Left lung (tissue), 10 donors: ENCODE results near the gene CALHM6. TPM values are rescaled to one million over a fixed set of nuclear protein-coding genes. Genes with fewer than 3 reads are reported as not detected.
"Not testable (repeated sequence)": the region's sequence is repeated elsewhere in the genome, so short reads cannot be mapped to it uniquely, and the experiment has no call there.

Experiments used
- ATAC-seq: fragments of 200-7000 bp; cut with Tn5 transposase; one replicate; pipeline ENCODE4 v1.9.1; 2020; ENCODE audit warnings: moderate library complexity
- DNase-seq, 4 donors: peaks; one replicate each; pipeline ENCODE4 v3.0.0-alpha.2; 2013 to 2020
- H3K27ac ChIP-seq, 2 donors: fragments of 200-600 bp; sonication (generic) in 1 of 2; one replicate each; pipeline versions ENCODE4 v1.5.0 to v1.8.0; 2020 to 2021
- H3K27me3 ChIP-seq, 2 donors: fragments of 200-600 bp; sonication (generic) in 1 of 2; one replicate each; pipeline versions ENCODE4 v1.5.0 to v1.8.0; 2020 to 2021
- H3K36me3 ChIP-seq, 2 donors: fragments of 200-600 bp; sonication (generic) in 1 of 2; one replicate each; pipeline versions ENCODE4 v1.5.0 to v1.8.0; 2020 to 2021
- H3K4me1 ChIP-seq, 2 donors: fragments of 200-600 bp; one replicate each; pipeline ENCODE4 v1.8.0; 2021
- H3K4me3 ChIP-seq, 2 donors: fragments of 200-600 bp; sonication (generic) in 1 of 2; one replicate each; pipeline versions ENCODE4 v1.5.0 to v1.8.0; 2020 to 2021; ENCODE audit warnings: mild to moderate bottlenecking in 1 of 2
- H3K9me3 ChIP-seq, 2 donors: fragments of 200-600 bp; sonication (generic) in 1 of 2; one replicate each; pipeline versions ENCODE4 v1.5.0 to v1.8.0; 2020 to 2021
- intact Hi-C, 2 donors: fragments of 100-400 bp; cut with DNase I; formaldehyde crosslinking; loops; one replicate each; pipeline versions ENCODE4 v1.11.2 to v1.14.2; 2022
- polyA plus RNA-seq, 6 donors: library from polyadenylated mRNA; unstranded; fragments of 120-200 nt; gene quantifications; one replicate each; pipeline ENCODE4 v1.2.1, GENCODE V29; 2013; ENCODE audit not compliant: insufficient read length in 6 of 6
- total RNA-seq, 2 donors: library from RNA; stranded (reverse); fragmentation: NEBNext Ultra II Directional; extraction: Animal tissue kit (Norgen Biotek cat#: 25700); gene quantifications; one replicate each; pipeline ENCODE4 v1.2.1, GENCODE V29; 2021
- TF ChIP-seq, protein P1 (sequence below), 2 donors: fragments of 200-600 bp; sonication (generic) in 1 of 2; IDR thresholded peaks; one replicate each; pipeline versions ENCODE4 v1.5.0 to v1.8.0; 2021; ENCODE audit warnings: antibody characterized with exemption in 2 of 2
- donor health status: DM: no; HTN: yes; CAD: no.
- donor health status: DM: no; HTN: no; CAD: no.

Gene CALHM6
- total and polyA plus RNA-seq, 8 donors = 2.1 to 9.1 (median 6.1) TPM

DNA sequence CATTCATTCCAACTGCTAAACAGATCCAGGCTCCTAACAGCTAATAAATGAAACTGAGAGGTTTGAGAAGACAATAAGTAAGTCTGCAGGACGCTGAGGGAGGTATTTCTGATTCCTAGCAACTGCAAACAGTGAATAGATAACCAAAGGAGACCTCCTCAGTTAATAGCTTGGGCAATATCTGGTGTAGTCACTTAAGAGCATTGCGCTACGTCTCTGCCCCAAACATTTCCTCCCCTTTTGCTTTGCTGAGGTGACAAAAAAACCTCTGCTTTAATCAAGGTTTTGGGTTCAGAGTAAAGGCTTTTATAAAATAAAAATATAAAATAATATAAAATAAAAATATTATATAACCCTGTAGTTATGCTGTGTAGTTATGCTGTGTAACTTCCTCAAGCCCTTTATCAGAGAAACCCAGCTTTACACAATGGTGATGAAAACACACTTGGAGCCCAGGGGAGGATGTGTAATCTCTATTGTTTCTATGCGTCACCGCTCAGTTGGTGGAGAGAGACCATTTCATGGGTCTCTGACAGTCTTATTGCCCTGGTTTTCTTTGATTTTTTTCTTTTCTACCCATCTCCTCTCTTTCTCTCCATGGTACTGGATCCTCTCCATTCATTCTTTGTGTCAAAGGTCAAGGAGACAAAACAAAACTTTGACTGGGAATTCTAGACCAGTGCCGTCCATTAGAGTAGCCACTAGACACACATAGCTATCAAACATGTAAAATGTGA lies 31.3 kb downstream of the CALHM6 start:
- intact Hi-C loops = no loop called here
- peak overlapping the region in 1 of 2 donors; percentile 53 for H3K27ac ChIP-seq
- H3K27me3 ChIP-seq = no peaks in the 10 kb centered on the region
- TF ChIP-seq, protein P1, sequence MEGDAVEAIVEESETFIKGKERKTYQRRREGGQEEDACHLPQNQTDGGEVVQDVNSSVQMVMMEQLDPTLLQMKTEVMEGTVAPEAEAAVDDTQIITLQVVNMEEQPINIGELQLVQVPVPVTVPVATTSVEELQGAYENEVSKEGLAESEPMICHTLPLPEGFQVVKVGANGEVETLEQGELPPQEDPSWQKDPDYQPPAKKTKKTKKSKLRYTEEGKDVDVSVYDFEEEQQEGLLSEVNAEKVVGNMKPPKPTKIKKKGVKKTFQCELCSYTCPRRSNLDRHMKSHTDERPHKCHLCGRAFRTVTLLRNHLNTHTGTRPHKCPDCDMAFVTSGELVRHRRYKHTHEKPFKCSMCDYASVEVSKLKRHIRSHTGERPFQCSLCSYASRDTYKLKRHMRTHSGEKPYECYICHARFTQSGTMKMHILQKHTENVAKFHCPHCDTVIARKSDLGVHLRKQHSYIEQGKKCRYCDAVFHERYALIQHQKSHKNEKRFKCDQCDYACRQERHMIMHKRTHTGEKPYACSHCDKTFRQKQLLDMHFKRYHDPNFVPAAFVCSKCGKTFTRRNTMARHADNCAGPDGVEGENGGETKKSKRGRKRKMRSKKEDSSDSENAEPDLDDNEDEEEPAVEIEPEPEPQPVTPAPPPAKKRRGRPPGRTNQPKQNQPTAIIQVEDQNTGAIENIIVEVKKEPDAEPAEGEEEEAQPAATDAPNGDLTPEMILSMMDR (IDR thresholded peaks at IDR 0.05) = no peak
- H3K4me3 ChIP-seq = no peak overlapping the region
- H3K9me3 ChIP-seq = no peaks in the 10 kb centered on the region
- ATAC-seq (no peak), DNase-seq (no peak)
- H3K4me1 ChIP-seq = no peaks in the 10 kb centered on the region
- H3K36me3 ChIP-seq = no peaks in the 10 kb centered on the region

DNA sequence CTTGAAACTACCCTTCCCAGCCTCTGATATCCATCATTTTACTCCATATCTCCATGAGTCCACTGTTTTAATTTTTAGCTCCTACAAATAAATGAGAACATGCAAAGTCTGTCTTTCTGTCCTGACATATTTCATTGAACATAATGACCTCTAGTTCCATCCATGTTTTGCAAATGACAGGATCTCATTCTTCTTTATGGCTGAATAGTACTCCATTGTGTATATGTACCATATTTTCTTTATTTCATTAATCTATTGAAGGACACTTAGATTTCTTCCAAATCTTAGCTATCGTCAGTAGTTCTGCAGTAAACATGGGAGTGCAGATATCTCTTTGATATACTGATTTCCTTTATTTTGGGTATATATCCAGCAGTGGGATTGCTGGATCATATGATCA lies 34.0 kb downstream of the CALHM6 start:
- H3K27me3 ChIP-seq, H3K27ac ChIP-seq, ATAC-seq, DNase-seq, H3K36me3 ChIP-seq, H3K9me3 ChIP-seq, intact Hi-C loops, H3K4me3 ChIP-seq, H3K4me1 ChIP-seq: not testable (repeated sequence)

DNA sequence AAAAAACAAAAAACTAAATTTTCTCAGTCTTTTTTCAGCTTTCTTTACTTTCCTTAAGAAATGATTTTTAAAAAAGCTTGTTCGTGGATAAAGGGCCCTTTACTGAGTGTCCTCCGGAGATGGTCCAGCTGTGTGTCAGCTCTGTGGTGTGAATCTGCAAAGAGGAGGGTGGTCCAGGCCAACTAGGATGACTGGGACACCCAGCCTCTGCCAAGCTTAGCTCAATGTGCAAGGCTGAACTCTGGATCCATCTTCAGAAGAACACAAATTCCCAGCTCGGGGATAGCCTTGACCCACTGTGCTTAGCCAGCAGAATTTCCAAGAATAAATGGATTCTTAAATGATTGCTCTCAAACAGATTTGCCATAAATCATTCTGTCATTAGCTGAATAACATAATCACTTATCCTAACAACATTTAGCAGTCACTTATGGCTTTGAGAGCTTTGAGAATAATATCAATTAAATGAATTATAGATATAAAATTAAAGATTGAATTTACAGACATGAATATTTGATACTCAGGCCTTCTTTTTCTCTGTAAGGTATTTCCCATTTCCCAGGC lies 36.0 kb downstream of the CALHM6 start:
- Histone ChIP-seq H3K9me3 (no peaks in the 10 kb centered on the region), H3K27me3 (no peaks in the 10 kb centered on the region), H3K27ac (no peak overlapping the region), H3K4me1 (no peaks in the 10 kb centered on the region), H3K36me3 (no peaks in the 10 kb centered on the region), H3K4me3 (no peak overlapping the region)
- intact Hi-C loops = no loop called here
- TF ChIP-seq, protein P1 (IDR thresholded peaks at IDR 0.05) = no peak
- DNase-seq = peak in 2 of 4 donors; percentile 91 to 95
- ATAC-seq = peak; percentile 63

DNA sequence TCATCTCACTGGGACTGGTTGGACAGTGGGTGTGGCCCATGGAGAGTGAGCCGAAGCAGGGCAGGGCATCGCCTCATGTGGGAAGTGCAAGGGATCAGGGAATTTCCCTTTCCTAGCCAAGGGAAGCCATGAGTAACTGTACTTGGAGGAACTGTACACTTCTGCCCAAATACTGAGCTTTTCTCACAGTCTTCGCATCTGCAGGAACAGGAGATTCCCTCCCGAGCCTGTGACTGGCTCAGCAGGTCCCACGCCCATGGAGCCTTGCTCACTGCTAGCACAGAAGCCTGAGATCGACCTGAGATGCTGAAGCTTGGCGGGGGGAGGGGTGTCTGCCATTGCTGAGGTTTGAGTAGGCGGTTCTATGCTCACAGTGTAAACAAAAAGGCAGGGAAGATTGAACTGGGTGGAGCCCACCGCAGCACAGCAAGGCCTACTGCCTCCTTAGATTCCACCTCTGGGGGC lies 39.8 kb downstream of the CALHM6 start:
- Histone ChIP-seq H3K4me3 (no peak overlapping the region), H3K4me1 (no peaks in the 10 kb centered on the region), H3K36me3 (no peaks in the 10 kb centered on the region), H3K27ac (no peak overlapping the region), H3K27me3 (no peaks in the 10 kb centered on the region), H3K9me3 (no peaks in the 10 kb centered on the region)
- intact Hi-C loops = no loop called here
- no peak for DNase-seq
- ATAC-seq = no peak
- TF ChIP-seq, protein P1 (IDR thresholded peaks at IDR 0.05) = no peak

DNA sequence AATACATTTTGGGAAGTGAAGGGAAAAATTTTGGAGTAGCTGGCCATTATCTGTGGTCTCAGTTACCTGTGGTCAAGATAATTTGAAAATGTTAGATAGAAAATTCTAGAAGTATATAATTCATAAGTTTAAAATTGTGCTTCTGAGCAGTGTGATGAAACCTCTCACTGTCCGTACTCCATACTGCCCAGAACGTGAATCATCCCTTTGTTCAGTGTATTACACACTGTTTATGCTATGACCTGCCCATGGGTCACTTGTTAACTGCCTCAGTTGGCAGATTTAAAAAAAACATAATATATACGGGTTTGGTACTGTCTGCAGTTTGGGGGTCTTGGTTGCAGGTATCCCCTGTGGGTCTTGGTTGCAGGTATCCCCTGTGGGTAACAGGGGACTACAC lies 46.1 kb downstream of the CALHM6 start:
- no peak overlapping the region for H3K4me3 ChIP-seq
- no peak for ATAC-seq
- peaks cover 0 to 8% of the 10 kb centered on the region in 2 donors for H3K9me3 ChIP-seq
- no peak overlapping the region for H3K27ac ChIP-seq
- intact Hi-C loops = no loop called here
- H3K36me3 ChIP-seq = no peaks in the 10 kb centered on the region
- TF ChIP-seq, protein P1 (IDR thresholded peaks at IDR 0.05) = no peak
- H3K4me1 ChIP-seq = no peaks in the 10 kb centered on the region
- H3K27me3 ChIP-seq = no peaks in the 10 kb centered on the region
- DNase-seq = no peak
